HCT116 (cell line): ENCODE data around the gene CDYL. TPM values are rescaled to one million over a fixed set of nuclear protein-coding genes. Genes with fewer than 3 reads are reported as not detected.

ENCODE experiments used
- ATAC-seq: fragments of 200-7000 bp; cut with Tn5 transposase; 2 replicates; pipeline ENCODE4 v1.9.1; 2020; ENCODE audit warnings: mild to moderate bottlenecking, moderate library complexity
- BruUV-seq: library from RNA; stranded (reverse); fragments of 400-500 nt; replicated peaks from 2 replicates; lab custom pipeline; 2021; lab: Mats Ljungman, UMichigan
- CTCF ChIA-PET: fragments of 300-600 bp; sonication (Branson Sonifier 250); formaldehyde crosslinking; loops from one replicate; lab custom pipeline; 2021; ENCODE audit warnings: antibody characterized with exemption; lab: Charles Lee
- POLR2A ChIA-PET: fragments of 300-600, 350-600 bp; sonication (Branson Sonifier 250); formaldehyde crosslinking; loops from one replicate; lab custom pipeline; 2021; ENCODE audit warnings: antibody characterized with exemption; lab: Charles Lee
- RAD21 ChIA-PET, 2 experiments: fragments of 300-600 bp; sonication (Branson Sonifier 250); formaldehyde crosslinking; loops; one replicate each; lab custom pipeline; 2023; ENCODE audit warnings: low total read pairs in 2 of 2; ENCODE audit not compliant: uncharacterized antibody in 2 of 2, unreplicated experiment in 2 of 2, low non-redundant PET in 1 of 2; lab: Charles Lee
- DNase-seq: peaks from one replicate; pipeline ENCODE4 v3.0.0-alpha.2; 2010; ENCODE audit warnings: low read depth, low spot score
- H2AFZ ChIP-seq: fragments of 200-600 bp; shearing (Covaris generic), sonication (generic); 2 replicates; pipeline ENCODE4 v1.6.1; 2017; ENCODE audit warnings: low read depth, mixed run types, mixed read lengths, antibody characterized with exemption, low read length; ENCODE audit not compliant: poor library complexity, severe bottlenecking
- H3K27ac ChIP-seq: 2 replicates; pipeline ENCODE4 v1.5.1; 2012; ENCODE audit warnings: low read depth, low read length
- H3K27me3 ChIP-seq: fragments of 200-600 bp; sonication (generic); 2 replicates; pipeline ENCODE4 v1.6.1; 2016; ENCODE audit warnings: mixed run types, low read length, mixed read lengths; ENCODE audit not compliant: insufficient read depth
- H3K36me3 ChIP-seq, 2 experiments: fragments of 200-500 bp in 1 of 2; fragments of 200-600 bp in 1 of 2; sonication (Bioruptor generic) in 1 of 2; sonication (generic) in 1 of 2; 2 replicates each; pipeline versions ENCODE4 v1.5.1 to v1.6.1; 2014 to 2016; ENCODE audit warnings: low read length in 2 of 2, inconsistent platforms in 1 of 2, mixed read lengths in 1 of 2, mixed run types in 1 of 2; ENCODE audit not compliant: insufficient read depth in 2 of 2, control insufficient read depth in 1 of 2
- H3K4me1 ChIP-seq, 2 experiments: fragments of 200-600 bp in 1 of 2; sonication (generic) in 1 of 2; 2 replicates each; pipeline versions ENCODE4 v1.5.1 to v1.6.1; 2012 to 2017; ENCODE audit warnings: low read length in 2 of 2, inconsistent platforms in 1 of 2, mild to moderate bottlenecking in 1 of 2, mixed read lengths in 1 of 2, mixed run types in 1 of 2, moderate library complexity in 1 of 2; ENCODE audit not compliant: insufficient read depth in 2 of 2, control insufficient read depth in 1 of 2
- H3K4me2 ChIP-seq: fragments of 200-600 bp; sonication (generic); 2 replicates; pipeline ENCODE4 v1.6.1; 2017; ENCODE audit warnings: mixed run types, low read length, mixed read lengths
- H3K4me3 ChIP-seq, 2 experiments: fragments of 200-600 bp in 1 of 2; sonication (generic) in 1 of 2; replicated peaks in 1 of 2; 2 replicates each; pipeline ENCODE4 v1.5.1; 2011 to 2016; ENCODE audit warnings: low read length in 2 of 2, control low read depth in 1 of 2, low read depth in 1 of 2, mild to moderate bottlenecking in 1 of 2, mixed read lengths in 1 of 2, mixed run types in 1 of 2
- H3K79me2 ChIP-seq: fragments of 200-600 bp; sonication (generic); 2 replicates; pipeline ENCODE4 v1.6.1; 2017; ENCODE audit warnings: mild to moderate bottlenecking, mixed run types, low read length, moderate library complexity, mixed read lengths; ENCODE audit not compliant: insufficient read depth
- H3K9ac ChIP-seq: fragments of 200-600 bp; sonication (generic); 2 replicates; pipeline ENCODE4 v1.6.1; 2016; ENCODE audit warnings: low read length, mixed read lengths
- H3K9me2 ChIP-seq: fragments of 200-600 bp; sonication (generic), shearing (Covaris generic); 2 replicates; pipeline ENCODE4 v1.6.1; 2017; ENCODE audit warnings: mixed run types, mild to moderate bottlenecking, moderate library complexity; ENCODE audit not compliant: insufficient read depth
- H3K9me3 ChIP-seq, 2 experiments: fragments of 200-500 bp in 1 of 2; fragments of 200-600 bp in 1 of 2; sonication (Bioruptor generic) in 1 of 2; sonication (generic) in 1 of 2; 2 replicates each; pipeline ENCODE4 v1.6.1; 2014 to 2017; ENCODE audit warnings: low read length in 2 of 2, mixed read lengths in 2 of 2, inconsistent platforms in 1 of 2, low read depth in 1 of 2, mild to moderate bottlenecking in 1 of 2, mixed run types in 1 of 2, moderate library complexity in 1 of 2; ENCODE audit not compliant: control insufficient read depth in 1 of 2, insufficient read depth in 1 of 2
- H4K20me1 ChIP-seq: fragments of 200-600 bp; sonication (generic), shearing (Covaris generic); 2 replicates; pipeline ENCODE4 v1.6.1; 2017; ENCODE audit warnings: mixed run types, mild to moderate bottlenecking, moderate library complexity; ENCODE audit not compliant: insufficient read depth
- CEBPB ChIP-seq: IDR thresholded peaks from 2 replicates; pipeline ENCODE4 v1.6.1; 2012; ENCODE audit warnings: low read depth
- EZH2 ChIP-seq: fragments of 200-600 bp; sonication (generic); IDR thresholded peaks from 2 replicates; pipeline ENCODE4 v1.6.1; 2017; ENCODE audit warnings: antibody characterized with exemption, mixed run types
- JUND ChIP-seq: IDR thresholded peaks from 2 replicates; pipeline ENCODE4 v1.6.1; 2012
- RAD21 ChIP-seq: IDR thresholded peaks from 2 replicates; pipeline ENCODE4 v1.6.1; 2012; ENCODE audit warnings: low read depth, mild to moderate bottlenecking
- SIN3A ChIP-seq: IDR thresholded peaks from 2 replicates; pipeline ENCODE4 v1.6.1; 2012; ENCODE audit warnings: low read depth
- YY1 ChIP-seq: IDR thresholded peaks from 2 replicates; pipeline ENCODE4 v1.6.1; 2011; ENCODE audit warnings: low read length, low read depth, moderate library complexity, mild to moderate bottlenecking; ENCODE audit not compliant: insufficient replicate concordance; ENCODE audit errors: extremely low read depth
- intact Hi-C: fragments of 100-400 bp; cut with micrococcal nuclease; formaldehyde crosslinking; loops from 2 replicates; pipeline ENCODE4 v1.10.0; 2022
- total RNA-seq: library from RNA; stranded (reverse); gene quantifications from one replicate; pipeline ENCODE4 v1.2.1, GENCODE V29; 2021; ENCODE audit not compliant: unreplicated experiment
- TF ChIP-seq, protein P1 (sequence below): IDR thresholded peaks from 2 replicates; pipeline ENCODE4 v1.6.1; 2012; ENCODE audit warnings: low read depth
- TF ChIP-seq, protein P2 (sequence below): IDR thresholded peaks from 2 replicates; pipeline ENCODE4 v1.6.1; 2012

The CDYL gene
- total RNA-seq, 1 experiment from 2014 or later, result 42.6 TPM

DNA sequence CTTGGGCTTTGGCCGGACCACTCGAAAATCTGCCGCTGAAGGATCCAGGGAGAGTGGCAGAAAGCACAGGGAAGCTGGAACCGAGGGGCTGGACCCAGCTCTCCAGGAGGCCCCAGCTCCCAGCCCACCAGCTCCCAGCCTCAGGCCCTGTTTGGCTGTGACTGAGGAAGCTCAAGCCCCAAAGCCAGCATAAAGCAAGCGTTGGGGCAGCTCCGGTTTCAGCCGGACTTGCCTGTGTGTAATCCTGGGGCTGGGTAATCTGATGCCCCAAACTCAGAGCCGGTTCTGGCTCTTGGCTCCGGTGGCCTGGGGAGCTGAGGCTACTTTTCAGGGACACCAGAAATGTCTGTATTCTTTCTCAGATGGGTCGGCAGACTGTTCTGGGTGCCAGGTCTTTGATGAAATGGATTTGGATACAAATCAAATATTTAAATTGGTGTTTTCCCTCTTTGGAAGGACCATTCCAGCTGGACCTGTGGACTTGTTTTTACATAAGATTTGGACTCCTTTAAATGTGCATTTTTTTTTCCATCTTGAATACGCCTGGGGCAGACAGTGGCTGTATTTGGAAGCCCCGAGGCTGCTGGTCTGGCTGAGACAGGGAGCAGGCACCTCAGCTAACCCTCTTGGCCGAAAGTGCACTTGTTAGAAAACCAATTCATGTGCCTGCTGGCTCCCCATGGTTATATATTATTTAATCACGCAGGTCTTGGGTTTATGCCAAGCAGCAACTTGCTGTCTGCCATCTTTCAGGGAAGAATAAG, 198.0 kb downstream of the CDYL start (continued):
- TF ChIP-seq CEBPB, result no peak
- TF ChIP-seq, all 23 proteins: peak for 0

DNA sequence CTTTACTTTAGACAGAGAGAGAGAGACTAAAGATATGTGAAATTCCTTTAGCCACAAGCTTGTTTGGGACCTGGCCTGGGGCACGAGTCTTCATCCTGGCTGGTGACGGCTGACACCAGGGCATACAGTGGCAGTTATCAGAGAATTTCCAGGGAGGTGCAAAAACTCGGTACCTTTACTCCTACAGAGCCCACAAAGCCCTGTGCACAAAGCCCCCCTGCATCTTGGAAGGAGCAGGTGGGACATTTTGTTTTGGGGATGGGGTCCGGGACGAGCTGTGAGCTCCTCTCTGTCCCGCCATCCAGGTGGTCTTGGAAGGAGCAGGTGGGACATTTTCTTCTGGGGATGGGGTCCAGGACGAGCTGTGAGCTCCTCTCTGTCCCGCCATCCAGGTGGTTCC, 198.8 kb downstream of the CDYL start:
- TF ChIP-seq YY1 (no peak), RAD21 (no peak), SIN3A (no peak), EZH2 (no peak), JUND (no peak)
- TF ChIP-seq, protein P1, sequence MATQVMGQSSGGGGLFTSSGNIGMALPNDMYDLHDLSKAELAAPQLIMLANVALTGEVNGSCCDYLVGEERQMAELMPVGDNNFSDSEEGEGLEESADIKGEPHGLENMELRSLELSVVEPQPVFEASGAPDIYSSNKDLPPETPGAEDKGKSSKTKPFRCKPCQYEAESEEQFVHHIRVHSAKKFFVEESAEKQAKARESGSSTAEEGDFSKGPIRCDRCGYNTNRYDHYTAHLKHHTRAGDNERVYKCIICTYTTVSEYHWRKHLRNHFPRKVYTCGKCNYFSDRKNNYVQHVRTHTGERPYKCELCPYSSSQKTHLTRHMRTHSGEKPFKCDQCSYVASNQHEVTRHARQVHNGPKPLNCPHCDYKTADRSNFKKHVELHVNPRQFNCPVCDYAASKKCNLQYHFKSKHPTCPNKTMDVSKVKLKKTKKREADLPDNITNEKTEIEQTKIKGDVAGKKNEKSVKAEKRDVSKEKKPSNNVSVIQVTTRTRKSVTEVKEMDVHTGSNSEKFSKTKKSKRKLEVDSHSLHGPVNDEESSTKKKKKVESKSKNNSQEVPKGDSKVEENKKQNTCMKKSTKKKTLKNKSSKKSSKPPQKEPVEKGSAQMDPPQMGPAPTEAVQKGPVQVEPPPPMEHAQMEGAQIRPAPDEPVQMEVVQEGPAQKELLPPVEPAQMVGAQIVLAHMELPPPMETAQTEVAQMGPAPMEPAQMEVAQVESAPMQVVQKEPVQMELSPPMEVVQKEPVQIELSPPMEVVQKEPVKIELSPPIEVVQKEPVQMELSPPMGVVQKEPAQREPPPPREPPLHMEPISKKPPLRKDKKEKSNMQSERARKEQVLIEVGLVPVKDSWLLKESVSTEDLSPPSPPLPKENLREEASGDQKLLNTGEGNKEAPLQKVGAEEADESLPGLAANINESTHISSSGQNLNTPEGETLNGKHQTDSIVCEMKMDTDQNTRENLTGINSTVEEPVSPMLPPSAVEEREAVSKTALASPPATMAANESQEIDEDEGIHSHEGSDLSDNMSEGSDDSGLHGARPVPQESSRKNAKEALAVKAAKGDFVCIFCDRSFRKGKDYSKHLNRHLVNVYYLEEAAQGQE, result no peak
- TF ChIP-seq, protein P2, sequence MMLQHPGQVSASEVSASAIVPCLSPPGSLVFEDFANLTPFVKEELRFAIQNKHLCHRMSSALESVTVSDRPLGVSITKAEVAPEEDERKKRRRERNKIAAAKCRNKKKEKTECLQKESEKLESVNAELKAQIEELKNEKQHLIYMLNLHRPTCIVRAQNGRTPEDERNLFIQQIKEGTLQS, result no peak
- Histone ChIP-seq H3K9me2 (no peaks in the 10 kb centered on the region), H3K4me2 (no peak overlapping the region), H3K4me1 (no peaks in the 10 kb centered on the region), H4K20me1 (no peaks in the 10 kb centered on the region), H2AFZ (no peak overlapping the region), H3K9ac (no peak overlapping the region), H3K9me3 (peaks cover 3 to 13% of the 10 kb centered on the region in 2 experiments; a peak in 1 of 4 replicates), H3K79me2 (no peaks in the 10 kb centered on the region), H3K36me3 (no peaks in the 10 kb centered on the region), H3K27ac (no peak overlapping the region), H3K4me3 (no peak overlapping the region), H3K27me3 (no peaks in the 10 kb centered on the region)
- ChIA-PET POLR2A (no interaction called here), CTCF (no interaction called here), RAD21 (no interaction called here)
- no TSS peak for BruUV-seq
- no peak for ATAC-seq
- intact Hi-C loops, result no loop called here
- no peak for DNase-seq
